Measurements from ENCODE around the gene TTC14. TPM values are rescaled to one million over a fixed set of nuclear protein-coding genes. Genes with fewer than 3 reads are reported as not detected.

The TTC14 gene
- 9.2 to 15.6 TPM (median 15.1 TPM) in 5 replicates for total RNA-seq (2022; extraction: Qiagen RNA extraction; ENCODE audit: low read depth)

GRCh38 chr3:180601688-180602666, at the start of gene TTC14:
TTC14 (plus strand) TSS chr3:180602163; CDS start chr3:180602262, 99 bp downstream.

Other genes starting within 250 kb of the TTC14 start
- not detected in 5 replicates for gene CCDC39, start 77.3 kb downstream of the TTC14 start, total RNA-seq (2022; extraction: Qiagen RNA extraction; ENCODE audit: low read depth)

Data from A549 treated with RU486 at 1 μM for 4 hours (cell line).